ENCODE results near the gene MACROD2. TPM values are rescaled to one million over a fixed set of nuclear protein-coding genes. Genes with fewer than 3 reads are reported as not detected.
A peak's percentile ranks its signal among the peaks of the same experiment; 100 is the strongest.

MACROD2 gene
- total RNA-seq, 4 donors from 2014 or later = 4.0 to 14.1 (median 10.4) TPM

DNA sequence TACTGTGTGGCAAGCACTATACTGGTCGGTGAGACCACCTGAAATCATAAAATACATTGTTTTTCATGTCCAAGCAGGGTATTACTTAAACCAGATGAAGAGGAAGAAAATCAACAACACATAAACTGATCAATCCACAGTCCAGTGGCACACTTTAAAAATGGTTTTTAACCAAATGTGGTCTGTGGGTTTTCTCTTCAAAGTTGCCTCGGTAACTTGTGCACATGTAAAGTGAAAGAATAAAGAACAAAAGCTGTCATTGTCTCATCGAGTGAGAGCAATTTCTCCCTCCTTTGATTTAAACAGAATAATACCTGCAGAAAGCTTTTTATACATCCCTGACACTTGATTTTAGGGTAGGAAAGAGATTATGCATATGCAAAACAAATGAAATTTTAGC, 338.4 kb downstream of the MACROD2 start:
- Histone ChIP-seq H3K36me3 (peaks cover 0 to 5% (median 0%) of the 10 kb centered on the region in 3 donors), H3K9me3 (no peaks in the 10 kb centered on the region), H3K27ac (peak overlapping the region; percentile 3 to 89 (median 52)), H3K27me3 (no peaks in the 10 kb centered on the region), H3K4me1 (no peaks in the 10 kb centered on the region), H3K4me3 (peak overlapping the region in 3 of 4 donors; percentile 7 to 57 (median 23))
- WGBS, 2 donors = 25 to 27% methylated on average over 3 of the region's 3 CpGs
- no peak for DNase-seq (ENCODE audit: low spot score in 2 of 2)
- no peak for TF ChIP-seq EP300 (IDR thresholded peaks at IDR 0.05)
- no peak for TF ChIP-seq POLR2A (IDR thresholded peaks at IDR 0.05)
- TF ChIP-seq, protein P1, sequence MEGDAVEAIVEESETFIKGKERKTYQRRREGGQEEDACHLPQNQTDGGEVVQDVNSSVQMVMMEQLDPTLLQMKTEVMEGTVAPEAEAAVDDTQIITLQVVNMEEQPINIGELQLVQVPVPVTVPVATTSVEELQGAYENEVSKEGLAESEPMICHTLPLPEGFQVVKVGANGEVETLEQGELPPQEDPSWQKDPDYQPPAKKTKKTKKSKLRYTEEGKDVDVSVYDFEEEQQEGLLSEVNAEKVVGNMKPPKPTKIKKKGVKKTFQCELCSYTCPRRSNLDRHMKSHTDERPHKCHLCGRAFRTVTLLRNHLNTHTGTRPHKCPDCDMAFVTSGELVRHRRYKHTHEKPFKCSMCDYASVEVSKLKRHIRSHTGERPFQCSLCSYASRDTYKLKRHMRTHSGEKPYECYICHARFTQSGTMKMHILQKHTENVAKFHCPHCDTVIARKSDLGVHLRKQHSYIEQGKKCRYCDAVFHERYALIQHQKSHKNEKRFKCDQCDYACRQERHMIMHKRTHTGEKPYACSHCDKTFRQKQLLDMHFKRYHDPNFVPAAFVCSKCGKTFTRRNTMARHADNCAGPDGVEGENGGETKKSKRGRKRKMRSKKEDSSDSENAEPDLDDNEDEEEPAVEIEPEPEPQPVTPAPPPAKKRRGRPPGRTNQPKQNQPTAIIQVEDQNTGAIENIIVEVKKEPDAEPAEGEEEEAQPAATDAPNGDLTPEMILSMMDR (IDR thresholded peaks at IDR 0.05) = no peak

DNA sequence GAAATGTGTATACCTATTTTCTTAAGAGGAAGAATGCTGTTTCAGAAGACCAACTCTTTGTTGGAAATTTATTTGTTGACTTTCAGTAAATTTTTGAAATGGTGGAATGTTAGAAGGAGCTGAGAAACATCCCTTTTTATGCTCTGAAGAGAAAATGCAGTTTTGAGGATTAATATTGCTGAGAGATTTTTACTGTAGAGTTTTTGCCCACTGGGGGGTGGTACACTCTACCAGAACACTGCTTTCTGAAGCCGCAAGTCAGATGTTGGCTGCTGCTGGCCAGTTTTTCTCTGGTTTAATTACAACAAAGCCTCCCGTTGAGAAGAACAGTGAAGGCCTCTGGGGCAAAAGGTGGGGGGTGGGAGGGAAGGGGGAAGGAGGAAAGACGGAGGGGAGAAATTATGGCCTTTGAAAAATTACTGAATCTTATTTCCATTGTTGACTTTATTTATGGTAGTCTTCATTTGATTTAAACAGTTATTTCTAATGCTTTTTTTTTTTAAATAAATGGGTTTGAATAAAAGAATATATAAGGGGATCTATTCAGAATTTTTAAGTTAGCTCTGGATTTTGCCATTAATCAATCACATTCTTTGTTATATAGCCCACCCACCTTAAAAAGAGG, 339.1 kb downstream of the MACROD2 start:
- Histone ChIP-seq H3K4me3 (peak overlapping the region in 3 of 4 donors; percentile 7 to 57 (median 17)), H3K27ac (peak overlapping the region; percentile 3 to 89 (median 52)), H3K9me3 (no peaks in the 10 kb centered on the region), H3K36me3 (no peaks in the 10 kb centered on the region), H3K4me1 (no peaks in the 10 kb centered on the region), H3K27me3 (no peaks in the 10 kb centered on the region)
- TF ChIP-seq POLR2A (IDR thresholded peaks at IDR 0.05) = no peak
- TF ChIP-seq EP300 (IDR thresholded peaks at IDR 0.05) = peak in 1 of 2 donors; percentile 29
- TF ChIP-seq, protein P1 (IDR thresholded peaks at IDR 0.05) = peak; percentile 25 to 58 (median 51)
- 12 to 17% methylated on average over 3 of the region's 3 CpGs for WGBS, 2 donors
- DNase-seq (ENCODE audit: low spot score in 2 of 2) = peak in 1 of 2 donors; percentile 31

DNA sequence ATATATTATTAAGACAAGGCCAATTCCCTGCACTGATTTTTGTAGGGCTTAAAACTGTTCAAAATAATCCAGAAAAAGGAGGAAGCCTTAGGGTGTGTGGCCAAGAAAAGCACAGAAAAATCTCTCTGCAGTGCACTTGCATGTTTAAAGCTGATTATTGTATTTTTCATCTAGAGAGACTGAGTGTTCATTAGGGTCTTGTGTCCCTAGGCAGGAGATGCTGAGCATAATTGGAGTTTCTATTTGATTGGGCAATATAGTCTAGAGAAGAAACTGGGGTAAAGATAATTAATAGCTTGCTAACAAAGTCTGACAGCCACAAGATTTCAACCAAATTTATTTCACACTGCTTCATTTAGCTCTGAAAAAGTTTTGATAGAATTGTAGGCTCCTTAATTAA, 339.7 kb downstream of the MACROD2 start:
- Histone ChIP-seq H3K27me3 (no peaks in the 10 kb centered on the region), H3K4me3 (peak overlapping the region in 3 of 4 donors; percentile 3 to 57 (median 21)), H3K4me1 (no peaks in the 10 kb centered on the region), H3K27ac (peak overlapping the region in 2 of 4 donors; percentile 86 to 89), H3K36me3 (no peaks in the 10 kb centered on the region), H3K9me3 (no peaks in the 10 kb centered on the region)
- DNase-seq (ENCODE audit: low spot score in 2 of 2) = no peak
- TF ChIP-seq, protein P1 (IDR thresholded peaks at IDR 0.05) = no peak
- TF ChIP-seq POLR2A (IDR thresholded peaks at IDR 0.05) (no peak), EP300 (IDR thresholded peaks at IDR 0.05) (no peak)

DNA sequence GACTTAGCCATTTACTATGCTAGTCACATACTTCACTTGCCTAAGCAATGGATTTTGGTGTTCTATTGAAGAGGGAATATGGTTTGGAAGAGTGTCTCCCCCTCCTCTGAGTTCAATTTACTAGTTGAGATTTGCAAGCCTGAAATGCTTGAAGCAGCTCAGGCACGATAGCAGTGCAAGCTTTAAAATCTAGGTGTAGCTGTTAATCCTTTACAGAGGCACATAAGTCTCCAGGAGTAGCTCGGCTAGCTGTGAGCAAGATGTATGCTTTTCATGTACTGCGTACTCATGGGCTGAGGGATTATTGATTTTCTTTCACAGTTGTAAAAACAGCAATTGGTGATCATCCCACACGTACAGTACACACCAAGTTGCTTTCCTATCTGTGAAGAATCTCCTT, 341.4 kb downstream of the MACROD2 start:
- no peaks in the 10 kb centered on the region for H3K27me3 ChIP-seq
- H3K4me1 ChIP-seq = no peaks in the 10 kb centered on the region
- H3K4me3 ChIP-seq = peak overlapping the region; percentile 39 to 57 (median 46)
- peak overlapping the region; percentile 67 to 89 (median 82) for H3K27ac ChIP-seq
- TF ChIP-seq POLR2A (IDR thresholded peaks at IDR 0.05) = no peak
- TF ChIP-seq, protein P1 (IDR thresholded peaks at IDR 0.05) = no peak
- no peak for TF ChIP-seq EP300 (IDR thresholded peaks at IDR 0.05)
- H3K9me3 ChIP-seq = no peaks in the 10 kb centered on the region
- no peaks in the 10 kb centered on the region for H3K36me3 ChIP-seq
- no peak for DNase-seq (ENCODE audit: low spot score in 2 of 2)
- 17 to 18% methylated on average over 4 of the region's 4 CpGs for WGBS, 2 donors

DNA sequence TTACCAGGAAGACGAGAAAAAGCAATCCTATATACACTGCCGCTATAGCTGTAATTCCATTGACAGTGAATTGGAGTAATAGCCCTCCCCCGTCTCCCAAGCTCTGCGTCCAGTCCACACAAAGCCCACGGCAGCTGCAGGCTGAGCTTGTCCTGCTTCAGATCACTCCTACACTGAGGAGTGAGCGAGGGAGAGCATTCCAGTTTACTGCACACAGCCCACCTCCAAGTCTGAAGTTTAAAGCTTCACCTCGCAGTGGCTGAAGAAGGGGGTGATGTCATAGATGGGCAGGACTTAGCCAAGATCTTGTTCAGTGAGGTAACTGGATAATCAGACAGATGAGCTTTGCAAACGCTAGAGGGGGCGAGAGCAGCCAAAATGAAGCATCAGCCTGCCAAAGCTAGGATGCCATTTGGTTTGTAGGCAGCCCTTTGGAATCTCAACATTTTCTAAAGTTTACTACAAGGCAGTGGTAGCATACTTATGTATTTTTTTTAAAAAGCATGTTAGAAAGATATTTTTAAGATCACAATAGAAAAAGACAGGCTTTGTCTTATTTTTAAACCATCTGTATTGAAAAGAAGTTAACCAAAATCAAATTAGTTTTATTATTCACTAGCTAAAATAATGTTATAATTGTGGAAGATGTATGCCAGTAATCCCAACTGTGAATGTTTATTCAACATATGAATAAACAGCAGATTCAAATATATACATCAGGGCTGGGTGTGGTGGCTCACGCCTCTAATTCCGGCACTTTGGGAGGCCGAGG, 342.3 kb downstream of the MACROD2 start, which contains the start of gene FLRT3:
Gene FLRT3 (minus strand): TSS at position 213 of the 772 bp plus-strand sequence. CDS start 10,106 bp downstream, outside the sequence.
- DNase-seq (ENCODE audit: low spot score in 2 of 2) = peak; percentile 55 to 74
- Histone ChIP-seq H3K4me1 (no peaks in the 10 kb centered on the region), H3K27me3 (no peaks in the 10 kb centered on the region), H3K4me3 (peak within 1 kb of the TSS; percentile 39 to 57 (median 46)), H3K36me3 (no peaks in the 10 kb centered on the region), H3K27ac (peak within 1 kb of the TSS; percentile 67 to 89 (median 82)), H3K9me3 (no peaks in the 10 kb centered on the region)
- WGBS, 2 donors = 19% methylated on average over 12 of the region's 12 CpGs
- TF ChIP-seq, protein P1 (IDR thresholded peaks at IDR 0.05) = peak; percentile 63 to 82 (median 76)
- TF ChIP-seq EP300 (IDR thresholded peaks at IDR 0.05) (peak in 1 of 2 donors; percentile 96), POLR2A (IDR thresholded peaks at IDR 0.05) (peak; percentile 58 to 90)

Data from tibial nerve (tissue), 4 donors.